Spleen (tissue), 11 donors: ENCODE measurements around the gene TMEM150C. TPM values are rescaled to one million over a fixed set of nuclear protein-coding genes. Genes with fewer than 3 reads are reported as not detected.

ENCODE experiments used
- DNase-seq: peaks from one replicate; pipeline ENCODE4 v3.0.0-alpha.2; 2020
- H3K27ac ChIP-seq, 8 donors: fragments of 200-600 bp; sonication (generic) in 7 of 8; 1 replicate in 4 of 8; 2 replicates in 4 of 8; pipeline versions ENCODE4 v1.5.0 to v1.8.0; 2016 to 2021; ENCODE audit warnings: inconsistent platforms in 4 of 8, mild to moderate bottlenecking in 4 of 8, moderate library complexity in 1 of 8
- H3K27me3 ChIP-seq, 7 donors: fragments of 200-600 bp; sonication (generic) in 6 of 7; replicated peaks in 1 of 7; 1 replicate in 4 of 7; 2 replicates in 3 of 7; pipeline versions ENCODE4 v1.5.0 to v1.8.0; 2016 to 2021; ENCODE audit warnings: inconsistent platforms in 3 of 7, mild to moderate bottlenecking in 1 of 7
- H3K36me3 ChIP-seq, 6 donors: fragments of 200-600 bp; sonication (generic) in 5 of 6; 1 replicate in 4 of 6; 2 replicates in 2 of 6; pipeline versions ENCODE4 v1.5.0 to v1.8.0; 2016 to 2021; ENCODE audit warnings: inconsistent platforms in 2 of 6
- H3K4me1 ChIP-seq, 6 donors: fragments of 200-600 bp; sonication (generic) in 5 of 6; 1 replicate in 3 of 6; 2 replicates in 3 of 6; pipeline versions ENCODE4 v1.5.0 to v1.8.0; 2016 to 2021; ENCODE audit warnings: inconsistent platforms in 3 of 6
- H3K4me3 ChIP-seq, 8 donors: fragments of 200-600 bp; sonication (generic) in 7 of 8; 1 replicate in 4 of 8; 2 replicates in 4 of 8; pipeline versions ENCODE4 v1.5.0 to v1.8.0; 2016 to 2021; ENCODE audit warnings: inconsistent platforms in 4 of 8, mild to moderate bottlenecking in 4 of 8, moderate library complexity in 2 of 8
- H3K9me3 ChIP-seq, 8 donors: fragments of 200-600 bp; sonication (generic) in 7 of 8; 1 replicate in 4 of 8; 2 replicates in 4 of 8; pipeline versions ENCODE4 v1.5.0 to v1.8.0; 2016 to 2021; ENCODE audit warnings: inconsistent platforms in 4 of 8
- POLR2A ChIP-seq, 3 donors: fragments of 450-650 bp; IDR thresholded peaks; one replicate each; pipeline ENCODE4 v1.5.1; 2017; ENCODE audit warnings: antibody characterized with exemption in 3 of 3, mild to moderate bottlenecking in 1 of 3
- POLR2AphosphoS5 ChIP-seq, 3 donors: sonication (generic); formaldehyde crosslinking; IDR thresholded peaks; one replicate each; pipeline ENCODE4 v1.5.1; 2017; ENCODE audit warnings: antibody characterized with exemption in 3 of 3
- WGBS, 5 donors: extraction: QIAGEN DNeasy Blood & Tissue Kit in 3 of 5; methylation state at CpG; one replicate each; pipeline versions ENCODE4 v1.1.5 to v1.1.7; 2013 to 2018; 5-methylcytosine and 5-hydroxymethylcytosine counted together
- intact Hi-C: fragments of 100-400 bp; cut with DNase I; formaldehyde crosslinking; loops from one replicate; pipeline ENCODE4 v1.15.0; 2023; ENCODE audit warnings: low total_unique reads
- polyA plus RNA-seq, 3 donors: library from polyadenylated mRNA; stranded (reverse); fragments of 200-250 nt; gene quantifications; one replicate each; pipeline ENCODE4 v1.2.1, GENCODE V29; 2013
- total RNA-seq, 7 donors: library from RNA; depleted of rRNA in 3 of 7; stranded (reverse); fragments of >200 nt in 3 of 7; fragmentation: NEBNext Ultra II Directional in 4 of 7; extraction: Animal tissue kit (Norgen Biotek cat#: 25700) in 4 of 7; gene quantifications; one replicate each; pipeline versions ENCODE4 v1.1.0 to v1.2.1, GENCODE V29; 2016 to 2021
- TF ChIP-seq, protein P1 (sequence below), 11 experiments: fragments of 200-600 bp in 7 of 11; fragments of 450-650 bp in 4 of 11; sonication (generic) in 4 of 11; IDR thresholded peaks in 8 of 11; conservative IDR thresholded peaks in 3 of 11; 1 replicate in 7 of 11; 2 replicates in 4 of 11; pipeline versions ENCODE4 v1.4.0 to v1.8.0; 2016 to 2021; ENCODE audit warnings: antibody characterized with exemption in 11 of 11, inconsistent platforms in 4 of 11, mild to moderate bottlenecking in 1 of 11
- donor health status: healthy with polysubstance abuse.
- donor health status: DM: no; HTN: no; CAD: no; lungs with moderate emphysema.
- donor health status: DM: no; HTN: no; CAD: no.
- donor health status: Bipolar disorder and iron deficiency.
- donor health status: healthy.
- donor health status: DM: no; HTN: no; CAD: no.
- donor health status: DM: yes; HTN: yes; CAD: no.

Gene TMEM150C
- total and polyA plus RNA-seq, 10 donors: 3.6 to 26.0 (median 9.4) TPM

GRCh38 chr4:82433791-82434190, 128.0 kb downstream of the TMEM150C start:
- Histone ChIP-seq H3K9me3 (no peaks in the 10 kb centered on the region), H3K27ac (no peak overlapping the region), H3K36me3 (peaks cover 0 to 25% (median 0%) of the 10 kb centered on the region in 6 donors), H3K4me1 (peaks cover 20 to 69% (median 33%) of the 10 kb centered on the region in 6 donors), H3K27me3 (no peaks in the 10 kb centered on the region), H3K4me3 (no peak overlapping the region)
- DNase-seq: no peak
- WGBS, 5 donors: 70 to 86% (median 76%) methylated on average over 2 of the region's 2 CpGs
- TF ChIP-seq, protein P1, sequence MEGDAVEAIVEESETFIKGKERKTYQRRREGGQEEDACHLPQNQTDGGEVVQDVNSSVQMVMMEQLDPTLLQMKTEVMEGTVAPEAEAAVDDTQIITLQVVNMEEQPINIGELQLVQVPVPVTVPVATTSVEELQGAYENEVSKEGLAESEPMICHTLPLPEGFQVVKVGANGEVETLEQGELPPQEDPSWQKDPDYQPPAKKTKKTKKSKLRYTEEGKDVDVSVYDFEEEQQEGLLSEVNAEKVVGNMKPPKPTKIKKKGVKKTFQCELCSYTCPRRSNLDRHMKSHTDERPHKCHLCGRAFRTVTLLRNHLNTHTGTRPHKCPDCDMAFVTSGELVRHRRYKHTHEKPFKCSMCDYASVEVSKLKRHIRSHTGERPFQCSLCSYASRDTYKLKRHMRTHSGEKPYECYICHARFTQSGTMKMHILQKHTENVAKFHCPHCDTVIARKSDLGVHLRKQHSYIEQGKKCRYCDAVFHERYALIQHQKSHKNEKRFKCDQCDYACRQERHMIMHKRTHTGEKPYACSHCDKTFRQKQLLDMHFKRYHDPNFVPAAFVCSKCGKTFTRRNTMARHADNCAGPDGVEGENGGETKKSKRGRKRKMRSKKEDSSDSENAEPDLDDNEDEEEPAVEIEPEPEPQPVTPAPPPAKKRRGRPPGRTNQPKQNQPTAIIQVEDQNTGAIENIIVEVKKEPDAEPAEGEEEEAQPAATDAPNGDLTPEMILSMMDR (IDR thresholded peaks at IDR 0.05 in 8 of 11, conservative IDR thresholded peaks at IDR 0.05 in 3 of 11): no peak
- TF ChIP-seq POLR2AphosphoS5 (IDR thresholded peaks at IDR 0.05) (no peak), POLR2A (IDR thresholded peaks at IDR 0.05) (no peak)
- intact Hi-C loops: no loop called here

Other genes starting within 250 kb of the TMEM150C start
- 100 to 1,000 TPM; 135 to 208 (median 192) TPM for gene HNRNPD, start 188.0 kb downstream of the TMEM150C start, total RNA-seq
- 100 to 1,000 TPM; 164 to 200 (median 174) TPM for gene HNRNPD, start 188.0 kb downstream of the TMEM150C start, polyA plus RNA-seq
- 100 to 1,000 TPM; 164 to 229 (median 195) TPM for gene HNRNPDL, start 131.5 kb downstream of the TMEM150C start, total RNA-seq
- 100 to 1,000 TPM; 215 to 226 (median 218) TPM for gene HNRNPDL, start 131.5 kb downstream of the TMEM150C start, polyA plus RNA-seq
- gene ENOPH1, start 131.4 kb downstream of the TMEM150C start, total RNA-seq: 10 to 100 TPM; 21.6 to 34.4 (median 27.6) TPM
- 10 to 100 TPM; 28.6 to 35.9 (median 34.9) TPM for gene ENOPH1, start 131.4 kb downstream of the TMEM150C start, polyA plus RNA-seq
- 1 to 10 TPM; 2.9 to 7.2 (median 4.5) TPM for gene SCD5, start 236.8 kb upstream of the TMEM150C start, total RNA-seq
- 1 to 10 TPM in 2 of 3 donors, under 1 TPM in 1; 0.85 to 2.5 (median 1.4) TPM for gene SCD5, start 236.8 kb upstream of the TMEM150C start, polyA plus RNA-seq